Measurements from ENCODE around the gene FRS3.

Gene FRS3

GRCh38 chr6:41724586-41725501 lies 54.9 kb downstream of the FRS3 start:
- no peak for DNase-seq

- DNase-seq, result no peak
Measured at GRCh38 chr6:41724228-41724580, 55.5 kb downstream of the FRS3 start.

GRCh38 chr6:41723530-41724227 lies 56.0 kb downstream of the FRS3 start:
- DNase-seq, result no peak

- DNase-seq, result no peak
Measured at GRCh38 chr6:41722969-41723529, 56.7 kb downstream of the FRS3 start.

GRCh38 chr6:41721414-41721813 lies 58.3 kb downstream of the FRS3 start:
- DNase-seq, result no peak

GRCh38 chr6:41720783-41721182 lies 58.9 kb downstream of the FRS3 start:
- DNase-seq, result no peak

GRCh38 chr6:41720262-41720620 lies 59.5 kb downstream of the FRS3 start:
- no peak for DNase-seq
